GM18951 (cell line): ENCODE results near the gene PTPN14.
"Not testable (repeated sequence)": the region's sequence is repeated elsewhere in the genome, so short reads cannot be mapped to it uniquely, and the experiment has no call there.

Source experiments
- POLR2A ChIP-seq: IDR thresholded peaks from 4 replicates; pipeline ENCODE4 v1.6.1; 2011; ENCODE audit warnings: mild to moderate bottlenecking; ENCODE audit not compliant: insufficient read length, insufficient read depth; ENCODE audit errors: extremely low read depth
- in situ Hi-C: fragments of 300-500 bp; cut with MboI; formaldehyde crosslinking; loops from one replicate; pipeline ENCODE4 v1.12.0; 2022; ENCODE audit warnings: low sequenced_read_pairs, mixed read lengths, inconsistent platforms; ENCODE audit not compliant: unreplicated experiment

The PTPN14 gene

GRCh38 chr1:214504330-214504729 lies 47.1 kb downstream of the PTPN14 start:
- no peak for TF ChIP-seq POLR2A
- in situ Hi-C loops, result no loop called here

GRCh38 chr1:214503553-214503952 lies 47.8 kb downstream of the PTPN14 start:
- no peak for TF ChIP-seq POLR2A

GRCh38 chr1:214500340-214501055 lies 50.9 kb downstream of the PTPN14 start:
- in situ Hi-C loops, result no loop called here
- TF ChIP-seq POLR2A, result no peak

More at GRCh38 chr1:214503553-214503952, 47.8 kb downstream of the PTPN14 start:
- in situ Hi-C loops, result no loop called here

GRCh38 chr1:214499732-214500131 lies 51.7 kb downstream of the PTPN14 start:
- TF ChIP-seq POLR2A, result no peak
- in situ Hi-C loops, result no loop called here

- in situ Hi-C loops, result no loop called here
- no peak for TF ChIP-seq POLR2A
Observed at GRCh38 chr1:214498021-214498420, 53.4 kb downstream of the PTPN14 start.

- in situ Hi-C loops, result no loop called here
- no peak for TF ChIP-seq POLR2A
Observed at GRCh38 chr1:214496126-214496525, 55.3 kb downstream of the PTPN14 start.

GRCh38 chr1:214494706-214495105 lies 56.7 kb downstream of the PTPN14 start:
- in situ Hi-C loops, result no loop called here
- TF ChIP-seq POLR2A, result no peak

- in situ Hi-C loops, result not testable (repeated sequence)
Observed at GRCh38 chr1:214494179-214494578, 57.2 kb downstream of the PTPN14 start.

- no peak for TF ChIP-seq POLR2A
- in situ Hi-C loops, result no loop called here
Observed at GRCh38 chr1:214493126-214493796, 58.1 kb downstream of the PTPN14 start.

- TF ChIP-seq POLR2A, result no peak
- in situ Hi-C loops, result no loop called here
Observed at GRCh38 chr1:214492401-214493075, 58.9 kb downstream of the PTPN14 start.

- in situ Hi-C loops, result no loop called here
- no peak for TF ChIP-seq POLR2A
Observed at GRCh38 chr1:214491468-214492146, 59.8 kb downstream of the PTPN14 start.

GRCh38 chr1:214485151-214485550 lies 66.3 kb downstream of the PTPN14 start:
- in situ Hi-C loops, result no loop called here
- TF ChIP-seq POLR2A, result no peak

- in situ Hi-C loops, result not testable (repeated sequence)
Observed at GRCh38 chr1:214483180-214483579, 68.2 kb downstream of the PTPN14 start.

- in situ Hi-C loops, result not testable (repeated sequence)
Observed at GRCh38 chr1:214481983-214482634, 69.3 kb downstream of the PTPN14 start.
